H9 (cell line): ENCODE measurements around the gene EFCC1. TPM values are rescaled to one million over a fixed set of nuclear protein-coding genes. Genes with fewer than 3 reads are reported as not detected.
A peak's percentile ranks its signal among the peaks of the same experiment; 100 is the strongest.

Experiments
- DNase-seq: peaks from one replicate; pipeline ENCODE4 v3.0.0-alpha.2; 2017
- H2AFZ ChIP-seq: one replicate; pipeline ENCODE4 v1.6.1; 2013; ENCODE audit warnings: mild to moderate bottlenecking, low read length, control low read depth, moderate library complexity
- H2AK5ac ChIP-seq: 2 replicates; pipeline ENCODE4 v1.6.1; 2013; ENCODE audit warnings: low read length, control low read depth, mixed read lengths; ENCODE audit not compliant: insufficient read length
- H2BK120ac ChIP-seq: one replicate; pipeline ENCODE4 v1.6.1; 2013; ENCODE audit warnings: low read depth, mild to moderate bottlenecking, low read length, control low read depth, inconsistent platforms; ENCODE audit not compliant: poor library complexity, severe bottlenecking
- H2BK12ac ChIP-seq: 2 replicates; pipeline ENCODE4 v1.6.1; 2013; ENCODE audit warnings: low read length, control low read depth, mixed read lengths, low read depth; ENCODE audit not compliant: insufficient read length
- H2BK15ac ChIP-seq: 2 replicates; pipeline ENCODE4 v1.6.1; 2013; ENCODE audit warnings: low read depth, low read length, control low read depth
- H2BK20ac ChIP-seq: one replicate; pipeline ENCODE4 v1.6.1; 2013; ENCODE audit warnings: low read depth, mild to moderate bottlenecking, low read length, control low read depth, inconsistent platforms; ENCODE audit not compliant: poor library complexity, severe bottlenecking
- H2BK5ac ChIP-seq: 2 replicates; pipeline ENCODE4 v1.6.1; 2013; ENCODE audit warnings: low read length, control low read depth, mixed read lengths; ENCODE audit not compliant: insufficient read length
- H3K14ac ChIP-seq: 2 replicates; pipeline ENCODE4 v1.6.1; 2013; ENCODE audit warnings: low read length, control low read depth; ENCODE audit not compliant: insufficient read depth
- H3K18ac ChIP-seq: 2 replicates; pipeline ENCODE4 v1.6.1; 2013; ENCODE audit warnings: low read depth, mild to moderate bottlenecking, mixed read lengths, low read length, control low read depth; ENCODE audit not compliant: insufficient read length
- H3K23ac ChIP-seq: 2 replicates; pipeline ENCODE4 v1.6.1; 2013; ENCODE audit warnings: low read length, control low read depth, mixed read lengths, low read depth; ENCODE audit not compliant: insufficient read length
- H3K23me2 ChIP-seq: 2 replicates; pipeline ENCODE4 v1.6.1; 2013; ENCODE audit warnings: low read depth, mild to moderate bottlenecking, mixed read lengths, low read length, control low read depth; ENCODE audit not compliant: insufficient read length, poor library complexity, severe bottlenecking
- H3K27ac ChIP-seq: 2 replicates; pipeline ENCODE4 v1.5.1; 2013; ENCODE audit warnings: low read length, control low read depth, mixed read lengths, low read depth; ENCODE audit not compliant: insufficient read length
- H3K27me3 ChIP-seq: 2 replicates; pipeline ENCODE4 v1.6.1; 2013; ENCODE audit warnings: low read length, control low read depth, inconsistent platforms; ENCODE audit not compliant: insufficient read depth
- H3K4ac ChIP-seq: 2 replicates; pipeline ENCODE4 v1.6.1; 2013; ENCODE audit warnings: low read depth, mild to moderate bottlenecking, control low read depth, inconsistent platforms, low read length, moderate library complexity
- H3K4me1 ChIP-seq: 2 replicates; pipeline ENCODE4 v1.6.1; 2013; ENCODE audit warnings: low read length, control low read depth, inconsistent platforms; ENCODE audit not compliant: insufficient read depth
- H3K4me2 ChIP-seq: 2 replicates; pipeline ENCODE4 v1.6.1; 2013; ENCODE audit warnings: low read length, control low read depth, mixed read lengths; ENCODE audit not compliant: insufficient read length, insufficient read depth
- H3K56ac ChIP-seq: 2 replicates; pipeline ENCODE4 v1.6.1; 2013; ENCODE audit warnings: low read depth, mild to moderate bottlenecking, mixed read lengths, low read length, control low read depth; ENCODE audit not compliant: insufficient read length
- H3K79me1 ChIP-seq: 2 replicates; pipeline ENCODE4 v1.6.1; 2013; ENCODE audit warnings: low read depth, mild to moderate bottlenecking, moderate library complexity, low read length, control low read depth, inconsistent platforms; ENCODE audit not compliant: insufficient read depth, poor library complexity, severe bottlenecking
- H3K79me2 ChIP-seq: 2 replicates; pipeline ENCODE4 v1.6.1; 2013; ENCODE audit warnings: low read length, control low read depth, inconsistent platforms; ENCODE audit not compliant: insufficient read depth
- H3K9ac ChIP-seq: 2 replicates; pipeline ENCODE4 v1.6.1; 2013; ENCODE audit warnings: low read length, control low read depth, mixed read lengths; ENCODE audit not compliant: insufficient read length; ENCODE audit errors: extremely low read depth
- H3K9me3 ChIP-seq: one replicate; pipeline ENCODE4 v1.6.1; 2013; ENCODE audit warnings: low read depth, low read length, inconsistent platforms; ENCODE audit not compliant: control insufficient read depth
- H3T11ph ChIP-seq: one replicate; pipeline ENCODE4 v1.6.1; 2013; ENCODE audit warnings: mild to moderate bottlenecking, low read length, control low read depth, inconsistent platforms
- H4K20me1 ChIP-seq: one replicate; pipeline ENCODE4 v1.6.1; 2013; ENCODE audit not compliant: control insufficient read depth, insufficient read length, insufficient read depth
- H4K5ac ChIP-seq: 2 replicates; pipeline ENCODE4 v1.6.1; 2013; ENCODE audit warnings: low read depth, mild to moderate bottlenecking, mixed read lengths, low read length, control low read depth; ENCODE audit not compliant: insufficient read length
- H4K8ac ChIP-seq: replicated peaks from 2 replicates; pipeline ENCODE4 v1.6.1; 2013; ENCODE audit warnings: low read length, control low read depth, mixed read lengths, low read depth; ENCODE audit not compliant: insufficient read length
- H4K91ac ChIP-seq: 2 replicates; pipeline ENCODE4 v1.6.1; 2013; ENCODE audit warnings: low read depth, mild to moderate bottlenecking, moderate library complexity, mixed read lengths, low read length, control low read depth; ENCODE audit not compliant: insufficient read length
- H3K27ac Mint-ChIP-seq, 3 experiments: 2 replicates in 2 of 3; 3 replicates in 1 of 3; pipeline ENCODE4 v1.8.0; 2020 to 2021; ENCODE audit warnings: mixed read lengths in 3 of 3, mild to moderate bottlenecking in 1 of 3, moderate library complexity in 1 of 3
- H3K27me3 Mint-ChIP-seq: 2 replicates; pipeline ENCODE4 v1.8.0; 2021; ENCODE audit warnings: low read depth, mild to moderate bottlenecking, moderate library complexity, mixed read lengths
- H3K36me3 Mint-ChIP-seq, 3 experiments: 2 replicates in 2 of 3; 3 replicates in 1 of 3; pipeline ENCODE4 v1.8.0; 2020 to 2021; ENCODE audit warnings: low read depth in 3 of 3, mixed read lengths in 3 of 3; ENCODE audit not compliant: insufficient read depth in 1 of 3
- H3K4me1 Mint-ChIP-seq, 2 experiments: 2 replicates each; pipeline ENCODE4 v1.8.0; 2020; ENCODE audit warnings: mixed read lengths in 2 of 2
- H3K4me3 Mint-ChIP-seq, 2 experiments: 2 replicates in 1 of 2; 3 replicates in 1 of 2; pipeline ENCODE4 v1.8.0; 2020 to 2021; ENCODE audit warnings: mild to moderate bottlenecking in 2 of 2, mixed read lengths in 2 of 2, moderate library complexity in 1 of 2
- H3K9me3 Mint-ChIP-seq, 2 experiments: 2 replicates in 1 of 2; 3 replicates in 1 of 2; pipeline ENCODE4 v1.8.0; 2020; ENCODE audit warnings: mild to moderate bottlenecking in 2 of 2, mixed read lengths in 2 of 2, moderate library complexity in 1 of 2
- CTCF ChIP-seq: fragments of 200-600 bp; sonication (generic); conservative IDR thresholded peaks from 3 replicates; pipeline ENCODE4 v1.8.0; 2021; ENCODE audit warnings: antibody characterized with exemption, mild to moderate bottlenecking
- WGBS: extraction: QIAGEN DNeasy Blood & Tissue Kit; methylation state at CpG from one replicate; pipeline ENCODE4 v1.1.7; 2013; ENCODE audit warnings: missing lambda C conversion rate, low lambda C conversion rate, mixed read lengths; ENCODE audit not compliant: insufficient read length; ENCODE audit errors: extremely low coverage; 5-methylcytosine and 5-hydroxymethylcytosine counted together
- total RNA-seq: library from RNA; stranded (reverse); gene quantifications from 2 replicates; pipeline ENCODE4 v1.2.1, GENCODE V29; 2021

EFCC1 gene
- total RNA-seq, 1 experiment from 2014 or later = 0.09 TPM

- no peak overlapping the region for H3K4me3 Mint-ChIP-seq
- TF ChIP-seq CTCF = no peak
Measured at GRCh38 chr3:129061888-129062834, 61.1 kb downstream of the EFCC1 start.

More at GRCh38 chr3:129061888-129062834, 61.1 kb downstream of the EFCC1 start:
- no peak overlapping the region for H3T11ph ChIP-seq
- Mint-ChIP-seq H3K36me3 (no peaks in the 10 kb centered on the region), H3K4me1 (peaks cover 2 to 6% of the 10 kb centered on the region in 2 experiments; a peak in 3 of 4 replicates), H3K27ac (peak overlapping the region in 1 of 3 experiments; percentile 20; a peak in 1 of 7 replicates), H3K27me3 (peaks cover 1% of the 10 kb centered on the region), H3K9me3 (no peaks in the 10 kb centered on the region)
- no peaks in the 10 kb centered on the region for H3K9me3 ChIP-seq
- no peak overlapping the region; the same call in 1 of the 2 replicates for H3K14ac ChIP-seq
- H4K8ac ChIP-seq = no peak overlapping the region
- no peaks in the 10 kb centered on the region for H4K20me1 ChIP-seq
- no peak overlapping the region for H2BK20ac ChIP-seq
- no peak overlapping the region for H3K18ac ChIP-seq
- no peak overlapping the region for H4K91ac ChIP-seq
- H3K9ac ChIP-seq = no peak overlapping the region
- no peaks in the 10 kb centered on the region for H3K79me2 ChIP-seq
- H2AK5ac ChIP-seq = no peak overlapping the region
- DNase-seq = no peak
- no peak overlapping the region for H2AFZ ChIP-seq
- H3K56ac ChIP-seq = no peak overlapping the region
- no peaks in the 10 kb centered on the region for H3K4me1 ChIP-seq
- no peaks in the 10 kb centered on the region for H3K23me2 ChIP-seq
- WGBS = no CpG with 5 or more reads among the region's 32 CpGs
- no peaks in the 10 kb centered on the region for H3K79me1 ChIP-seq
- H2BK12ac ChIP-seq = no peak overlapping the region
- H3K27ac ChIP-seq = no peak overlapping the region
- H2BK15ac ChIP-seq = no peak overlapping the region
- no peak overlapping the region for H2BK5ac ChIP-seq
- no peak overlapping the region for H4K5ac ChIP-seq
- no peak overlapping the region for H3K4me2 ChIP-seq
- H3K27me3 ChIP-seq = no peaks in the 10 kb centered on the region
- H3K4ac ChIP-seq = no peak overlapping the region
- no peak overlapping the region for H2BK120ac ChIP-seq
- no peak overlapping the region for H3K23ac ChIP-seq
